GM23338 (cell line): ENCODE results near the gene GPR25. TPM values are rescaled to one million over a fixed set of nuclear protein-coding genes. Genes with fewer than 3 reads are reported as not detected.

ENCODE experiments used
- ATAC-seq: fragments of 200-7000 bp; cut with Tn5 transposase; 3 replicates; pipeline ENCODE4 v1.9.1; 2020
- DNase-seq: peaks from one replicate; pipeline ENCODE4 v3.0.0-alpha.2; 2015; ENCODE audit warnings: low spot score
- H2AFZ ChIP-seq: fragments of 200-600 bp; sonication (generic); 2 replicates; pipeline ENCODE4 v1.8.0; 2016; ENCODE audit warnings: antibody characterized with exemption, mild to moderate bottlenecking, moderate library complexity
- H3F3A ChIP-seq: fragments of 200-600 bp; sonication (generic); replicated peaks from 2 replicates; pipeline ENCODE4 v1.8.0; 2017; ENCODE audit warnings: antibody characterized with exemption, mixed run types, low read depth
- H3K27ac ChIP-seq: fragments of 200-600 bp; sonication (generic); 2 replicates; pipeline ENCODE4 v1.6.1; 2016; ENCODE audit warnings: low read depth
- H3K27me3 ChIP-seq: fragments of 200-600 bp; sonication (generic); 2 replicates; pipeline ENCODE4 v1.8.0; 2016; ENCODE audit warnings: mild to moderate bottlenecking, mixed run types, moderate library complexity; ENCODE audit not compliant: insufficient read depth
- H3K36me3 ChIP-seq: fragments of 200-600 bp; sonication (generic); 2 replicates; pipeline ENCODE4 v1.8.0; 2016; ENCODE audit warnings: mild to moderate bottlenecking; ENCODE audit not compliant: insufficient read depth
- H3K4me1 ChIP-seq: fragments of 200-600 bp; sonication (generic); 2 replicates; pipeline ENCODE4 v1.8.0; 2016; ENCODE audit warnings: mild to moderate bottlenecking, moderate library complexity; ENCODE audit not compliant: insufficient read depth
- H3K4me2 ChIP-seq: fragments of 200-600 bp; sonication (generic); 2 replicates; pipeline ENCODE4 v1.7.1; 2017; ENCODE audit warnings: mixed run types
- H3K4me3 ChIP-seq: fragments of 200-600 bp; sonication (generic); 2 replicates; pipeline ENCODE4 v1.6.1; 2016; ENCODE audit warnings: mixed run types
- H3K79me2 ChIP-seq: fragments of 200-600 bp; sonication (generic); replicated peaks from 2 replicates; pipeline ENCODE4 v1.8.0; 2017; ENCODE audit warnings: mild to moderate bottlenecking; ENCODE audit not compliant: insufficient read depth
- H3K9me2 ChIP-seq: fragments of 200-600 bp; sonication (generic); 2 replicates; pipeline ENCODE4 v1.8.0; 2017; ENCODE audit not compliant: insufficient read depth
- H4K20me1 ChIP-seq: fragments of 200-600 bp; sonication (generic); replicated peaks from 2 replicates; pipeline ENCODE4 v1.8.0; 2017; ENCODE audit warnings: mild to moderate bottlenecking; ENCODE audit not compliant: insufficient read depth
- H3K27ac Mint-ChIP-seq: 2 replicates; pipeline ENCODE4 v1.8.0; 2020; ENCODE audit warnings: inconsistent platforms, mild to moderate bottlenecking, moderate library complexity, mixed read lengths
- H3K27me3 Mint-ChIP-seq: 3 replicates; pipeline ENCODE4 v1.8.0; 2022; ENCODE audit warnings: low read depth, mild to moderate bottlenecking, moderate library complexity, mixed read lengths, inconsistent platforms; ENCODE audit not compliant: insufficient read depth, poor library complexity
- H3K36me3 Mint-ChIP-seq: 3 replicates; pipeline ENCODE4 v1.8.0; 2021; ENCODE audit warnings: low read depth, mild to moderate bottlenecking, inconsistent platforms, moderate library complexity, mixed read lengths
- H3K4me1 Mint-ChIP-seq: 3 replicates; pipeline ENCODE4 v1.8.0; 2020; ENCODE audit warnings: mild to moderate bottlenecking, inconsistent platforms, mixed read lengths
- H3K4me3 Mint-ChIP-seq: 3 replicates; pipeline ENCODE4 v1.8.0; 2021; ENCODE audit warnings: moderate library complexity, mild to moderate bottlenecking, inconsistent platforms, mixed read lengths
- H3K9me3 Mint-ChIP-seq: 3 replicates; pipeline ENCODE4 v1.8.0; 2020; ENCODE audit warnings: moderate library complexity, mild to moderate bottlenecking, inconsistent platforms, mixed read lengths
- CREB1 ChIP-seq: fragments of 250-450 bp; sonication (Bioruptor Pico); IDR thresholded peaks from 2 replicates; pipeline ENCODE4 v1.5.0; 2020; ENCODE audit warnings: low read depth, mild to moderate bottlenecking, moderate library complexity
- ETS1 ChIP-seq: IDR thresholded peaks from 2 replicates; pipeline ENCODE4 v1.6.1; 2016; ENCODE audit warnings: antibody characterized with exemption
- EZH2 ChIP-seq: fragments of 200-600 bp; sonication (generic); IDR thresholded peaks from one replicate; pipeline ENCODE4 v1.8.0; 2017; ENCODE audit warnings: antibody characterized with exemption, mild to moderate bottlenecking, low read depth; ENCODE audit not compliant: unreplicated experiment
- JUNB ChIP-seq: IDR thresholded peaks from one replicate; pipeline ENCODE4 v1.6.1; 2016; ENCODE audit warnings: antibody characterized with exemption; ENCODE audit not compliant: unreplicated experiment
- NANOG ChIP-seq: IDR thresholded peaks from 2 replicates; pipeline ENCODE4 v1.6.1; 2016; ENCODE audit warnings: antibody characterized with exemption, borderline replicate concordance
- POLR2AphosphoS5 ChIP-seq: IDR thresholded peaks from 2 replicates; pipeline ENCODE4 v1.6.1; 2016; ENCODE audit warnings: antibody characterized with exemption, low read depth
- ZNF114 ChIP-seq: fragments of 250-450 bp; sonication (Bioruptor Pico); IDR thresholded peaks from 2 replicates; pipeline ENCODE4 v1.5.0; 2020; ENCODE audit warnings: mild to moderate bottlenecking, moderate library complexity
- ZNF331 ChIP-seq: fragments of 250-450 bp; sonication (Bioruptor Pico); IDR thresholded peaks from 2 replicates; pipeline ENCODE4 v1.5.0; 2020; ENCODE audit warnings: low read depth, mild to moderate bottlenecking, moderate library complexity
- polyA plus RNA-seq: library from polyadenylated mRNA; unstranded; fragments of >200 nt; fragmentation: Nextera tagmentation; extraction: Ambion mirVana; gene quantifications from 2 replicates; pipeline ENCODE4 v1.2.1, GENCODE V29; 2016
- total RNA-seq: library from RNA; depleted of rRNA; stranded (reverse); fragments of >200 nt; shearing (Covaris generic); gene quantifications from 2 replicates; pipeline ENCODE4 v1.2.3, GENCODE V29; 2014
- TF ChIP-seq, protein P1 (sequence below), 2 experiments: fragments of 200-600 bp in 1 of 2; sonication (generic) in 1 of 2; conservative IDR thresholded peaks; 2 replicates each; pipeline versions ENCODE4 v1.5.1 to v1.6.1; 2016 to 2017; ENCODE audit warnings: antibody characterized with exemption in 2 of 2, low read depth in 2 of 2, mild to moderate bottlenecking in 2 of 2, moderate library complexity in 1 of 2
- TF ChIP-seq, protein P2 (sequence below): IDR thresholded peaks from one replicate; pipeline ENCODE4 v1.6.1; 2018; ENCODE audit warnings: antibody characterized with exemption; ENCODE audit not compliant: unreplicated experiment
- TF ChIP-seq, protein P3 (sequence below): fragments of 250-450 bp; sonication (Bioruptor Pico); IDR thresholded peaks from 2 replicates; pipeline ENCODE4 v1.5.0; 2020; ENCODE audit warnings: mild to moderate bottlenecking, moderate library complexity

The GPR25 gene
- total and polyA plus RNA-seq, 2 experiments from 2014 or later: not detected

DNA sequence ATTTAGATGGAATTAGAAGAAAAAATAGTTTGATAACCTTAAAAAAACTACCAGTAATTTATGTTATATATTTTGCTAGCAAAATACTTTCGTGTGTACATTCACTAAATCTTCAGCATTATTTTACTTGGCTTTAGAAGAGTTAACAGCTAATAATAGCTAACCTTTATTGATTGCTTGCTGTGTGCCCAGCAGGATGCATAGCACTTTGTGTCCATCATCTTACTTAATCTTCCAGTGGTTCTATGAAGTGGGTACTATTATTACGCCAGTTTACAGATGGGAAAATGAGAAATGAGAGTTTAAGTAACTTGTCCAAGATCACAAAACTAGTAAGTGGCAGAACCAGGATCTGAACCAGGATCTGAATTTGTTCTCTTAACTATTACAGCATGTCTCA, 41.7 kb upstream of the GPR25 start (continued):
- TF ChIP-seq, protein P1, sequence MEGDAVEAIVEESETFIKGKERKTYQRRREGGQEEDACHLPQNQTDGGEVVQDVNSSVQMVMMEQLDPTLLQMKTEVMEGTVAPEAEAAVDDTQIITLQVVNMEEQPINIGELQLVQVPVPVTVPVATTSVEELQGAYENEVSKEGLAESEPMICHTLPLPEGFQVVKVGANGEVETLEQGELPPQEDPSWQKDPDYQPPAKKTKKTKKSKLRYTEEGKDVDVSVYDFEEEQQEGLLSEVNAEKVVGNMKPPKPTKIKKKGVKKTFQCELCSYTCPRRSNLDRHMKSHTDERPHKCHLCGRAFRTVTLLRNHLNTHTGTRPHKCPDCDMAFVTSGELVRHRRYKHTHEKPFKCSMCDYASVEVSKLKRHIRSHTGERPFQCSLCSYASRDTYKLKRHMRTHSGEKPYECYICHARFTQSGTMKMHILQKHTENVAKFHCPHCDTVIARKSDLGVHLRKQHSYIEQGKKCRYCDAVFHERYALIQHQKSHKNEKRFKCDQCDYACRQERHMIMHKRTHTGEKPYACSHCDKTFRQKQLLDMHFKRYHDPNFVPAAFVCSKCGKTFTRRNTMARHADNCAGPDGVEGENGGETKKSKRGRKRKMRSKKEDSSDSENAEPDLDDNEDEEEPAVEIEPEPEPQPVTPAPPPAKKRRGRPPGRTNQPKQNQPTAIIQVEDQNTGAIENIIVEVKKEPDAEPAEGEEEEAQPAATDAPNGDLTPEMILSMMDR (conservative IDR thresholded peaks at IDR 0.05; ENCODE audit: low read depth in 2 of 2): no peak
- TF ChIP-seq NANOG (no peak), ZNF331 (CRISPR knock-in tag) (no peak), POLR2AphosphoS5 (no peak), EZH2 (no peak), ETS1 (no peak), ZNF114 (no peak), JUNB (no peak)
- TF ChIP-seq, protein P2, sequence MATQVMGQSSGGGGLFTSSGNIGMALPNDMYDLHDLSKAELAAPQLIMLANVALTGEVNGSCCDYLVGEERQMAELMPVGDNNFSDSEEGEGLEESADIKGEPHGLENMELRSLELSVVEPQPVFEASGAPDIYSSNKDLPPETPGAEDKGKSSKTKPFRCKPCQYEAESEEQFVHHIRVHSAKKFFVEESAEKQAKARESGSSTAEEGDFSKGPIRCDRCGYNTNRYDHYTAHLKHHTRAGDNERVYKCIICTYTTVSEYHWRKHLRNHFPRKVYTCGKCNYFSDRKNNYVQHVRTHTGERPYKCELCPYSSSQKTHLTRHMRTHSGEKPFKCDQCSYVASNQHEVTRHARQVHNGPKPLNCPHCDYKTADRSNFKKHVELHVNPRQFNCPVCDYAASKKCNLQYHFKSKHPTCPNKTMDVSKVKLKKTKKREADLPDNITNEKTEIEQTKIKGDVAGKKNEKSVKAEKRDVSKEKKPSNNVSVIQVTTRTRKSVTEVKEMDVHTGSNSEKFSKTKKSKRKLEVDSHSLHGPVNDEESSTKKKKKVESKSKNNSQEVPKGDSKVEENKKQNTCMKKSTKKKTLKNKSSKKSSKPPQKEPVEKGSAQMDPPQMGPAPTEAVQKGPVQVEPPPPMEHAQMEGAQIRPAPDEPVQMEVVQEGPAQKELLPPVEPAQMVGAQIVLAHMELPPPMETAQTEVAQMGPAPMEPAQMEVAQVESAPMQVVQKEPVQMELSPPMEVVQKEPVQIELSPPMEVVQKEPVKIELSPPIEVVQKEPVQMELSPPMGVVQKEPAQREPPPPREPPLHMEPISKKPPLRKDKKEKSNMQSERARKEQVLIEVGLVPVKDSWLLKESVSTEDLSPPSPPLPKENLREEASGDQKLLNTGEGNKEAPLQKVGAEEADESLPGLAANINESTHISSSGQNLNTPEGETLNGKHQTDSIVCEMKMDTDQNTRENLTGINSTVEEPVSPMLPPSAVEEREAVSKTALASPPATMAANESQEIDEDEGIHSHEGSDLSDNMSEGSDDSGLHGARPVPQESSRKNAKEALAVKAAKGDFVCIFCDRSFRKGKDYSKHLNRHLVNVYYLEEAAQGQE: no peak

DNA sequence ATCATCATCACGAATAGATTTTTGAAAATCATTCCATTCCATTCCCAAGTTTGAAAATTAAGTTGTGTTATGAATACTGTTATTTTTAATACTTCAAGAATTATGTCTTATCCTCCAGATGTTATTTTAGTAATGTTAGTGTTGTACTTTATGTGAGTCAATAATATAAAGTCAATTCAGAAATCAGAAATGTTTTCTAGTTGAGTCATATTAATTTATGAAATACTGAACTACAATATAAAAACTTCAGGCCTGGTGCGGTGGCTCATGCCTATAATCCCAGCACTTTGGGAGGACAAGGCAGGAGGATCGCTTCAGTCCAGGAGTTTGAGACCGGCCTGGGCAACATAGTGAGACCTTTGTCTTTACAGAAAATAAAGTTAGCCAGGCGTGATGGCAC, 38.4 kb upstream of the GPR25 start:
- H3K4me1 ChIP-seq: no peaks in the 10 kb centered on the region
- no peaks in the 10 kb centered on the region for H3K9me2 ChIP-seq
- no peaks in the 10 kb centered on the region for H3K27me3 ChIP-seq
- H2AFZ ChIP-seq: no peak overlapping the region
- H3K4me3 ChIP-seq: no peak overlapping the region
- H3K4me2 ChIP-seq: no peak overlapping the region
- no peaks in the 10 kb centered on the region for H3K36me3 ChIP-seq
- Mint-ChIP-seq H3K4me1 (no peaks in the 10 kb centered on the region), H3K36me3 (peaks cover 17% of the 10 kb centered on the region; the same call in 2 of the 3 replicates), H3K27me3 (peaks cover 2% of the 10 kb centered on the region), H3K9me3 (peaks cover 6% of the 10 kb centered on the region; the same call in 1 of the 3 replicates), H3K27ac (no peak overlapping the region), H3K4me3 (no peak overlapping the region)
- H3K79me2 ChIP-seq: no peaks in the 10 kb centered on the region
- no peak overlapping the region for H3K27ac ChIP-seq
- DNase-seq (no peak), ATAC-seq (no peak)
- no peaks in the 10 kb centered on the region for H3F3A ChIP-seq
- no peaks in the 10 kb centered on the region for H4K20me1 ChIP-seq
- no peak for TF ChIP-seq ZNF114
- no peak for TF ChIP-seq CREB1 (CRISPR knock-in tag)
- TF ChIP-seq, protein P3, sequence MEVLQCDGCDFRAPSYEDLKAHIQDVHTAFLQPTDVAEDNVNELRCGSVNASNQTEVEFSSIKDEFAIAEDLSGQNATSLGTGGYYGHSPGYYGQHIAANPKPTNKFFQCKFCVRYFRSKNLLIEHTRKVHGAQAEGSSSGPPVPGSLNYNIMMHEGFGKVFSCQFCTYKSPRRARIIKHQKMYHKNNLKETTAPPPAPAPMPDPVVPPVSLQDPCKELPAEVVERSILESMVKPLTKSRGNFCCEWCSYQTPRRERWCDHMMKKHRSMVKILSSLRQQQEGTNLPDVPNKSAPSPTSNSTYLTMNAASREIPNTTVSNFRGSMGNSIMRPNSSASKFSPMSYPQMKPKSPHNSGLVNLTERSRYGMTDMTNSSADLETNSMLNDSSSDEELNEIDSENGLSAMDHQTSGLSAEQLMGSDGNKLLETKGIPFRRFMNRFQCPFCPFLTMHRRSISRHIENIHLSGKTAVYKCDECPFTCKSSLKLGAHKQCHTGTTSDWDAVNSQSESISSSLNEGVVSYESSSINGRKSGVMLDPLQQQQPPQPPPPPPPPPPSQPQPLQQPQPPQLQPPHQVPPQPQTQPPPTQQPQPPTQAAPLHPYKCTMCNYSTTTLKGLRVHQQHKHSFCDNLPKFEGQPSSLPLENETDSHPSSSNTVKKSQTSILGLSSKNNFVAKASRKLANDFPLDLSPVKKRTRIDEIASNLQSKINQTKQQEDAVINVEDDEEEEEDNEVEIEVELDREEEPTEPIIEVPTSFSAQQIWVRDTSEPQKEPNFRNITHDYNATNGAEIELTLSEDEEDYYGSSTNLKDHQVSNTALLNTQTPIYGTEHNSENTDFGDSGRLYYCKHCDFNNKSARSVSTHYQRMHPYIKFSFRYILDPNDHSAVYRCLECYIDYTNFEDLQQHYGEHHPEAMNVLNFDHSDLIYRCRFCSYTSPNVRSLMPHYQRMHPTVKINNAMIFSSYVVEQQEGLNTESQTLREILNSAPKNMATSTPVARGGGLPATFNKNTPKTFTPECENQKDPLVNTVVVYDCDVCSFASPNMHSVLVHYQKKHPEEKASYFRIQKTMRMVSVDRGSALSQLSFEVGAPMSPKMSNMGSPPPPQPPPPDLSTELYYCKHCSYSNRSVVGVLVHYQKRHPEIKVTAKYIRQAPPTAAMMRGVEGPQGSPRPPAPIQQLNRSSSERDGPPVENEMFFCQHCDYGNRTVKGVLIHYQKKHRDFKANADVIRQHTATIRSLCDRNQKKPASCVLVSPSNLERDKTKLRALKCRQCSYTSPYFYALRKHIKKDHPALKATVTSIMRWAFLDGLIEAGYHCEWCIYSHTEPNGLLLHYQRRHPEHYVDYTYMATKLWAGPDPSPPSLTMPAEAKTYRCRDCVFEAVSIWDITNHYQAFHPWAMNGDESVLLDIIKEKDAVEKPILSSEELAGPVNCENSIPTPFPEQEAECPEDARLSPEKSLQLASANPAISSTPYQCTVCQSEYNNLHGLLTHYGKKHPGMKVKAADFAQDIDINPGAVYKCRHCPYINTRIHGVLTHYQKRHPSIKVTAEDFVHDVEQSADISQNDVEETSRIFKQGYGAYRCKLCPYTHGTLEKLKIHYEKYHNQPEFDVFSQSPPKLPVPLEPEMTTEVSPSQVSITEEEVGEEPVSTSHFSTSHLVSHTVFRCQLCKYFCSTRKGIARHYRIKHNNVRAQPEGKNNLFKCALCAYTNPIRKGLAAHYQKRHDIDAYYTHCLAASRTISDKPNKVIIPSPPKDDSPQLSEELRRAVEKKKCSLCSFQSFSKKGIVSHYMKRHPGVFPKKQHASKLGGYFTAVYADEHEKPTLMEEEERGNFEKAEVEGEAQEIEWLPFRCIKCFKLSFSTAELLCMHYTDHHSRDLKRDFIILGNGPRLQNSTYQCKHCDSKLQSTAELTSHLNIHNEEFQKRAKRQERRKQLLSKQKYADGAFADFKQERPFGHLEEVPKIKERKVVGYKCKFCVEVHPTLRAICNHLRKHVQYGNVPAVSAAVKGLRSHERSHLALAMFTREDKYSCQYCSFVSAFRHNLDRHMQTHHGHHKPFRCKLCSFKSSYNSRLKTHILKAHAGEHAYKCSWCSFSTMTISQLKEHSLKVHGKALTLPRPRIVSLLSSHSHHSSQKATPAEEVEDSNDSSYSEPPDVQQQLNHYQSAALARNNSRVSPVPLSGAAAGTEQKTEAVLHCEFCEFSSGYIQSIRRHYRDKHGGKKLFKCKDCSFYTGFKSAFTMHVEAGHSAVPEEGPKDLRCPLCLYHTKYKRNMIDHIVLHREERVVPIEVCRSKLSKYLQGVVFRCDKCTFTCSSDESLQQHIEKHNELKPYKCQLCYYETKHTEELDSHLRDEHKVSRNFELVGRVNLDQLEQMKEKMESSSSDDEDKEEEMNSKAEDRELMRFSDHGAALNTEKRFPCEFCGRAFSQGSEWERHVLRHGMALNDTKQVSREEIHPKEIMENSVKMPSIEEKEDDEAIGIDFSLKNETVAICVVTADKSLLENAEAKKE (CRISPR knock-in tag): no peak
- no peak for TF ChIP-seq EZH2
